Inflammatory macrophage (primary cell): ENCODE results near the gene KRTAP4-4.

Experiments used
- DNase-seq, 2 donors: peaks; one replicate each; pipeline ENCODE4 v3.0.0-alpha.2; 2020 to 2022

KRTAP4-4 gene

DNA sequence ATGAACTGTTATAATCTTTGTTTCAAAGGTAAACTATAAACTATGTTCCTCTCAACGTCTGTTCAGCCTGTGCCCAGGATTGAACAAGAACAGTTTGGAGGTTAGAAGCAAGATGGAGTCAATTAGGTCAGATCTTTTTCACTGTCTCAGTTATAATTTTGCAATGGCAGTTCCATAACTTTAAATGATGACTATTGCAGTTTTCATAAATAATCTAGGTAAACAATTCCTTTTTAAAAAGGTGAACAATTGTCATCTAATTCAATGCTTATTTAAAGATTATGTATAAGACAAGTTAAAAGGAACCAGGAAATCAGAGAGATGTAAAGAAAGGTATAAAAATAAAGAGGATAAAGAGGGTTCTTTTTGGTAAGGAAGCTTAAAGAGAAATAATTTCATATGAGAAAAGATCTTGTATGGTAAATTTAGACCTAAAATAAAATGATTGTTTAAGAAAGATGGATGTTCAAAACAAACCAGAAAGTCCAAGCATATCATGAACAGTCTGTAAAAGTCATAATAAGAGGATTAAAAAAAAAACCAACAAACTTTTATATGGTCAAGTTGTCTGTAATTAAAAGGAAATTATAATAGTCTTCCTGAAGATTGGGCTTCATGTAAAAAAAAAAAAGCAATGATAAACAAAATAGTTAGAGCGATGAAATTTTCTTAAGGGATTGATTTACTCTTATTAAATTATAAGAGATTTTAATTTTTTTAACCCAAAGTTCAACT lies 49.2 kb downstream of the KRTAP4-4 start:
- DNase-seq, result no peak
